Ectodermal cell (in vitro differentiated cells): ENCODE results near the gene KHK.
A peak's percentile ranks its signal among the peaks of the same experiment; 100 is the strongest.

Experiments used
- H3K27ac ChIP-seq: 2 replicates; pipeline ENCODE4 v1.7.0; 2013; ENCODE audit warnings: mild to moderate bottlenecking, low read depth, low read length; ENCODE audit not compliant: insufficient read depth, poor library complexity, severe bottlenecking
- H3K27me3 ChIP-seq: 2 replicates; pipeline ENCODE4 v1.7.0; 2013; ENCODE audit warnings: mild to moderate bottlenecking, low read length; ENCODE audit not compliant: insufficient read depth, control insufficient read depth, poor library complexity, severe bottlenecking
- H3K36me3 ChIP-seq: one replicate; pipeline ENCODE4 v1.7.0; 2013; ENCODE audit warnings: low read length; ENCODE audit not compliant: control insufficient read depth, insufficient read depth
- H3K4me1 ChIP-seq: one replicate; pipeline ENCODE4 v1.7.0; 2013; ENCODE audit warnings: low read length; ENCODE audit not compliant: control insufficient read depth, insufficient read depth
- H3K4me3 ChIP-seq: 2 replicates; pipeline ENCODE4 v1.7.0; 2013; ENCODE audit warnings: low read depth, low read length, control low read depth; ENCODE audit not compliant: insufficient read depth
- H3K9me3 ChIP-seq: 2 replicates; pipeline ENCODE4 v1.7.0; 2013; ENCODE audit warnings: mild to moderate bottlenecking, low read length, moderate library complexity; ENCODE audit not compliant: control insufficient read depth
- WGBS, 2 experiments: methylation state at CpG; one replicate each; pipeline ENCODE4 v1.1.7; 2013; ENCODE audit warnings: missing lambda C conversion rate in 2 of 2; 5-methylcytosine and 5-hydroxymethylcytosine counted together

The KHK gene

GRCh38 chr2:27059141-27059820 lies 27.3 kb upstream of the KHK start:
- no peaks in the 10 kb centered on the region for H3K4me1 ChIP-seq
- no peak overlapping the region for H3K27ac ChIP-seq
- no peak overlapping the region for H3K4me3 ChIP-seq
- peaks cover 25% of the 10 kb centered on the region for H3K36me3 ChIP-seq
- WGBS, 2 experiments = 95 to 97% methylated on average over 15 of the region's 15 CpGs
- H3K9me3 ChIP-seq = no peaks in the 10 kb centered on the region
- no peaks in the 10 kb centered on the region for H3K27me3 ChIP-seq

GRCh38 chr2:27060323-27060722 lies 26.2 kb upstream of the KHK start:
- no peaks in the 10 kb centered on the region for H3K4me1 ChIP-seq
- H3K27ac ChIP-seq = no peak overlapping the region
- no peak overlapping the region for H3K4me3 ChIP-seq
- peaks cover 17% of the 10 kb centered on the region for H3K36me3 ChIP-seq
- 93 to 97% methylated on average over 3 of the region's 3 CpGs for WGBS, 2 experiments
- H3K27me3 ChIP-seq = no peaks in the 10 kb centered on the region
- no peaks in the 10 kb centered on the region for H3K9me3 ChIP-seq

GRCh38 chr2:27065128-27065527 lies 21.4 kb upstream of the KHK start:
- 90 to 95% methylated on average over 3 of the region's 3 CpGs for WGBS, 2 experiments
- peaks cover 19% of the 10 kb centered on the region for H3K36me3 ChIP-seq
- H3K27ac ChIP-seq = no peak overlapping the region
- H3K4me1 ChIP-seq = peaks cover 3% of the 10 kb centered on the region
- no peak overlapping the region for H3K4me3 ChIP-seq
- no peaks in the 10 kb centered on the region for H3K9me3 ChIP-seq
- H3K27me3 ChIP-seq = no peaks in the 10 kb centered on the region

- Histone ChIP-seq H3K9me3 (no peaks in the 10 kb centered on the region), H3K4me3 (no peak overlapping the region), H3K27me3 (no peaks in the 10 kb centered on the region), H3K36me3 (peaks cover 19% of the 10 kb centered on the region), H3K27ac (no peak overlapping the region), H3K4me1 (peaks cover 3% of the 10 kb centered on the region)
- 92 to 95% methylated on average over 5 of the region's 5 CpGs for WGBS, 2 experiments
Measured at GRCh38 chr2:27067385-27067784, 19.2 kb upstream of the KHK start.

- H3K27ac ChIP-seq = no peak overlapping the region
- no peak overlapping the region for H3K4me3 ChIP-seq
- H3K36me3 ChIP-seq = peaks cover 19% of the 10 kb centered on the region
- no peaks in the 10 kb centered on the region for H3K9me3 ChIP-seq
- no peaks in the 10 kb centered on the region for H3K27me3 ChIP-seq
- 96 to 98% methylated on average over 6 of the region's 6 CpGs for WGBS, 2 experiments
- peaks cover 10% of the 10 kb centered on the region for H3K4me1 ChIP-seq
Measured at GRCh38 chr2:27069436-27069835, 17.1 kb upstream of the KHK start.

- no peak overlapping the region for H3K4me3 ChIP-seq
- H3K27me3 ChIP-seq = no peaks in the 10 kb centered on the region
- 94 to 95% methylated on average over 8 of the region's 8 CpGs for WGBS, 2 experiments
- H3K4me1 ChIP-seq = peaks cover 10% of the 10 kb centered on the region
- no peak overlapping the region for H3K27ac ChIP-seq
- no peaks in the 10 kb centered on the region for H3K9me3 ChIP-seq
- H3K36me3 ChIP-seq = peaks cover 19% of the 10 kb centered on the region
Measured at GRCh38 chr2:27069961-27070618, 16.5 kb upstream of the KHK start.

GRCh38 chr2:27070653-27071276 lies 15.8 kb upstream of the KHK start:
- Histone ChIP-seq H3K4me3 (peak overlapping the region; percentile 97), H3K4me1 (peaks cover 10% of the 10 kb centered on the region), H3K36me3 (peaks cover 17% of the 10 kb centered on the region), H3K27me3 (no peaks in the 10 kb centered on the region), H3K9me3 (no peaks in the 10 kb centered on the region), H3K27ac (peak overlapping the region; percentile 79)
- WGBS, 2 experiments = 11% methylated on average over 11 of the region's 11 CpGs

GRCh38 chr2:27071277-27071989 lies 15.1 kb upstream of the KHK start, which contains the start of gene OST4:
TSS of gene OST4 (minus strand) at chr2:27071654.
- WGBS, 2 experiments = 0% methylated on average over 86 of the region's 86 CpGs
- H3K4me1 ChIP-seq = peaks cover 10% of the 10 kb centered on the region
- H3K27ac ChIP-seq = peak within 1 kb of the TSS; percentile 79
- no peaks in the 10 kb centered on the region for H3K9me3 ChIP-seq
- H3K4me3 ChIP-seq = peak within 1 kb of the TSS; percentile 97
- H3K36me3 ChIP-seq = peaks cover 11% of the 10 kb centered on the region
- H3K27me3 ChIP-seq = no peaks in the 10 kb centered on the region

GRCh38 chr2:27071990-27072830 lies 14.4 kb upstream of the KHK start:
- peak overlapping the region; percentile 56 for H3K27ac ChIP-seq

More at GRCh38 chr2:27071990-27072830, 14.4 kb upstream of the KHK start:
- WGBS, 2 experiments = 2% methylated on average over 34 of the region's 34 CpGs
- H3K4me1 ChIP-seq = peaks cover 10% of the 10 kb centered on the region
- H3K4me3 ChIP-seq = peak overlapping the region; percentile 97
- peaks cover 11% of the 10 kb centered on the region for H3K36me3 ChIP-seq
- H3K9me3 ChIP-seq = no peaks in the 10 kb centered on the region
- H3K27me3 ChIP-seq = no peaks in the 10 kb centered on the region
